Measurements from ENCODE around the gene LNPEP.

The LNPEP gene

GRCh38 chr5:96961053-96961452, 25.2 kb downstream of the LNPEP start:
- peak; percentile 72 for DNase-seq (ENCODE audit: low spot score)

GRCh38 chr5:96962540-96962991, 26.7 kb downstream of the LNPEP start:
- peak; percentile 20 for DNase-seq (ENCODE audit: low spot score)

GRCh38 chr5:96963267-96963666, 27.4 kb downstream of the LNPEP start:
- DNase-seq (ENCODE audit: low spot score) = peak; percentile 46

GRCh38 chr5:96966801-96967200, 30.9 kb downstream of the LNPEP start:
- no peak for DNase-seq (ENCODE audit: low spot score)

- no peak for DNase-seq (ENCODE audit: low spot score)
Measured at GRCh38 chr5:96967400-96967799, 31.5 kb downstream of the LNPEP start.

- DNase-seq (ENCODE audit: low spot score) = no peak
Measured at GRCh38 chr5:96968074-96968473, 32.2 kb downstream of the LNPEP start.

DNA sequence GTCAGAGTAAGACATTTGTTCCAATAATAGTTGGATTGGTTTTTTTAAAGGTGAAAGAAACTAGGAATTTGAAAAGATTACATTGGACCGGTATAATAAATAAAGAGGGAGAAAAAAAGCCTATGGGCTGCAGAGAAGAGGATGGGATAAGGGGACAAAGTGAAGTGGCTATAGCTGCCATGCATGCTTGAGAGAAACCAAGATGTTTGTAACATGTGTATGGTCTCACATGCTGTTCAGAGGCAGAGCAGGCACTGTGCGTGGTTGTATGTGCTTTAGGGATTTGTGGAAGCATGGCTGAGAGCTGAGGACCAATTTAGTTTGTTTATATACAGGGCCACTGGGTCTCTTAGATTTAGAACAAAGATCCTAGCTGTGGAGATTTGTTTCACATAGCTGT, 32.7 kb downstream of the LNPEP start:
- DNase-seq (ENCODE audit: low spot score) = no peak

DNA sequence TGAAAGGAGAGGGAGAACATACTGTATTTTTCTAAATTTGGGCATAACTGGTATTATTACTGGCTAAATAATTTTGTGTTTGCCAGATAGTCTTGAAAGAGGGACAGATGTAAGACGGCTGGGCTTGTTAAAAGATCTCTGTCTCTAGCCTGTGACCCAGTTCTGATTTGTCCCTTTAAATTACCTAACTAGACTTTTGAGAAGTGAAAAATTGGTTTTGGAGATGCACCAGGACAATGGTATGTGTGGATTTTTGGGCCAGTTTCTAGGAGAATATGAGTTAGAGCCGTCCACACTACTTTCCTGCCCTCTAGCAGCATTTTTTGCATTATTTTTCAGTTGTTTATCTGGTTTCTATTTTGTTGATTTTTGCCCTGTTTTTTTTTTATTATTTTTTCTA, 33.5 kb downstream of the LNPEP start:
- no peak for DNase-seq (ENCODE audit: low spot score)

DNA sequence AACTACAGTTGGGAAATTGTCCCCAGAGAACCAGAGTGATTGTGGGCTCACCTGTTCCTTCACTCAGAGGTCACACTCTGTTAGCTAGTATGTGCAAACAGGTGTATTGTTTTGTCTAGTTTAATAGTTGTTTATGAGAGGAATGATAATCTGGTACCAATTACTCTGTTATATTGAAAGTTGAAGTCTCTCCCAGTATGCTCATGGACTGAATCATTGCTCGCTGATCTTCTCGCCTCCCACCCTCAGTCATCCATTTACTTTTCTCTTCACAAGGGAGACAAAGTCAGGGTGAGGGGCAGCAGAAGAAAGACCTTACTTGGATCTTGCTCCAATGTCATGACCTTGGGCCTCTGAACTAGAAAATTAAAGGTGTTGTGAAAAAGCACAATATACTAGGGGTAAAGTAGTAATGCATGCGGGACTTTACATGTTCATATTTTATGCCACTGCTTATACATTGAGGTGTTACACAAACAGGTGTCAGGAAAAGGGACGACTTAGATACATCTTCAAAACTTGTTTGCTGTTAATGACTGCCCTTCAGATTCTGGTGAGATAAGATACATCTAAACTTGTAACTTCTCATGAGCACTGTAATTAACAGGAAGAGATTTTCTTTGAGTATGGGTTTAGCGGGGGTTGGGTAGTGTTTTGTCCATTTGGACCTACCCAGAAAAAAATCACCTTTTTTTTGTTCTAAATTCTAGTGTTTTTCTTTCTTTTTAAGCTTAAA, 36.9 kb downstream of the LNPEP start:
- peak; percentile 10 for DNase-seq (ENCODE audit: low spot score)

- DNase-seq (ENCODE audit: low spot score) = peak; percentile 41
Measured at GRCh38 chr5:96973532-96974401, 37.9 kb downstream of the LNPEP start.

GRCh38 chr5:96975656-96976055, 39.8 kb downstream of the LNPEP start:
- DNase-seq (ENCODE audit: low spot score) = no peak

- DNase-seq (ENCODE audit: low spot score) = no peak
Measured at GRCh38 chr5:96977228-96977627, 41.3 kb downstream of the LNPEP start.

GRCh38 chr5:96978812-96979449, 43.1 kb downstream of the LNPEP start:
- no peak for DNase-seq (ENCODE audit: low spot score)

GRCh38 chr5:96984506-96985192, 48.8 kb downstream of the LNPEP start:
- DNase-seq (ENCODE audit: low spot score) = no peak

GRCh38 chr5:96986450-96986849, 50.6 kb downstream of the LNPEP start:
- no peak for DNase-seq (ENCODE audit: low spot score)

- DNase-seq (ENCODE audit: low spot score) = no peak
Measured at GRCh38 chr5:96990102-96990501, 54.2 kb downstream of the LNPEP start.

GRCh38 chr5:96991708-96992107, 55.8 kb downstream of the LNPEP start:
- no peak for DNase-seq (ENCODE audit: low spot score)

DNA sequence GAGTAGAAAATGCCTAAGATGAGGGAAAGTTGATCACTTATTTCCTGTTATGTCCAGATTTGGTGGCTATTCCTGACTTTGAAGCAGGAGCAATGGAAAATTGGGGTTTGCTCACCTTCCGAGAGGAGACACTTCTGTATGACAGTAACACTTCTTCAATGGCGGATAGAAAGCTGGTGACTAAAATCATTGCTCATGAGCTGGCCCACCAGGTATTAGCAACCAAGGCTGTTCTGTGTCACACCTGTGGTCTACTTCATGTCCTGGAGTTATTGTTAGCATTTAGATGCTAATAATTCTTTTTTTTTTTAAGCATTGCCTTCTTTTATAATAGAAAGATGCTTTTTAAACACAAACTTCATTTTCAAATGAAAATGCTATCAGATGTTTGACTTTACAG, 57.9 kb downstream of the LNPEP start:
- no peak for DNase-seq (ENCODE audit: low spot score)

DNA sequence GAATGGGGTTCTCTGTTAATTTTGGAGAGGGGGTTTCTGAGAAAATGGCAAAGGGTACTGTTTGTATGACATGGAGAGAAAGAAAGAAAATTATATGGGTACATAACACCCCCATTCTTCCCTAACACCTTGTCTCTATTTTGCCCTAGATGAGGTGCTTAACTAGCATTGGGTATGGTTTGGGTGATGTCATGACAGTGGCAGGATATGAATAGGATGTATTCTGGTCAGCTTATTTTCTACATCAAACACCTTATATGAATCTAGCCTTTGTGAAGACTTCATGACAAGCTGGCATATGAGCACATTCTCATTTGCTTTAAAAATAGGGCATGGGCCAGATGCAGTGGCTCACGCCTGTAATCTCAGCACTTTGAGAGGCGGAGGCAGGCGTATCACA, 58.6 kb downstream of the LNPEP start:
- DNase-seq (ENCODE audit: low spot score) = no peak

GRCh38 chr5:96995419-96995818, 59.5 kb downstream of the LNPEP start:
- no peak for DNase-seq (ENCODE audit: low spot score)

- peak; percentile 51 for DNase-seq (ENCODE audit: low spot score)
Measured at GRCh38 chr5:96997265-96997859, 61.5 kb downstream of the LNPEP start.

GRCh38 chr5:96999856-97000255, 64.0 kb downstream of the LNPEP start:
- no peak for DNase-seq (ENCODE audit: low spot score)
